ENCODE data around the gene IL6R.
A peak's percentile ranks its signal among the peaks of the same experiment; 100 is the strongest.

The IL6R gene

DNA sequence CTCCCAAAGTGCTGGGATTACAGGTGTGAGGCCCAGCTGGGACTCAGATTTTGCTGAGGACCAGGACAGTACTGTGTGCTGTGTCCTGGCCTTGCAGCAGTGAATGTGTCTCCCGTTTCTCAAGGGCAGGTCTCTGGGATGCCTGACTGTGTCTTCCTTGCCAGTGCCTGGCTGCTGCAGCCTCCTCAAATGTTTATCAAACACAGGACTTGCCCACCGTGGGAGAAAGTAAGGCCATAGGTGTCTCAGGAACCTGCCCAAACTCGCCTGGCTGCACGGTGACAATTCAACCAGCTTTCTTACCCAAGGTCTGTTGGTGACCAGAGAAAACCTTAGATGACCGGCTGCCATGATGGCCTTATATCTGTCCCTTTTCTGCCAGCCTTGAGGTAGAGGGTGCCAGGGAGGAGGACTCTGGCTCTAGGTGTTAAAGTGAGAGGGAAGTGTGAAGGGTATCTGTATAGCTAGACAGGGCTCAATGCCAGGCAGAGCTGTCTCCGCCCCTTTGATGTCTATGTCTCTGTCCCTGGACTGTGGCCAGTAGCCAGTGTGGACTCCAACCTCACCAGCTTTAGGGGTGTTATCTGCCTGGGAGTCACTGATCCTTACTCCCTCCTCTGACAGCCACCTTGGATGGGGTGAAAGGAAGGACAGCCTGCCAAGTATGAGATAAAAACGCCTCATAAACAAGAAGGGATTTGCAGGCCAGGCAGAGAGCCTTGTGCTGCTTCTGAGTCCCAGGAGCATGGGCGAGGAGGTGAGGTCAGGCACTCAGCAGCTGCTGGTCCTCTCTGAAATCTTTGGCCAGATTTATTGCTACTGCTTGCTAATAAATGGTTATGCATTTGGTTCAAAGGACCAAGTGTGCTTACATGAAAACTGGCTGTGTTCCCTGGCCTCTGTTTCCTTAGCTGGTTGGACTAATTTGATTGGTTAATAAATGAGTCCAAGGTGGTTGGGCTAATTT, 22.3 kb downstream of the IL6R start:
- DNase-seq, result no peak

DNA sequence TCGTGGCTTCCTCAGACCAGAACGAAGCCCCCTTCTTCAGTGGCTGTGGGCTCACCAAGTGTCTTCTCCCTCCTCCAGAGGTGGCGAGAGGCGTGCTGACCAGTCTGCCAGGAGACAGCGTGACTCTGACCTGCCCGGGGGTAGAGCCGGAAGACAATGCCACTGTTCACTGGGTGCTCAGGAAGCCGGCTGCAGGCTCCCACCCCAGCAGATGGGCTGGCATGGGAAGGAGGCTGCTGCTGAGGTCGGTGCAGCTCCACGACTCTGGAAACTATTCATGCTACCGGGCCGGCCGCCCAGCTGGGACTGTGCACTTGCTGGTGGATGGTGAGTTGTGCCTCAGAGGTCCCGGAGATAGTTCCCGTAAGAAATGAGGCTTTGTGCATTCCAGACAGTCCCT, 24.0 kb downstream of the IL6R start:
- DNase-seq, result no peak

DNA sequence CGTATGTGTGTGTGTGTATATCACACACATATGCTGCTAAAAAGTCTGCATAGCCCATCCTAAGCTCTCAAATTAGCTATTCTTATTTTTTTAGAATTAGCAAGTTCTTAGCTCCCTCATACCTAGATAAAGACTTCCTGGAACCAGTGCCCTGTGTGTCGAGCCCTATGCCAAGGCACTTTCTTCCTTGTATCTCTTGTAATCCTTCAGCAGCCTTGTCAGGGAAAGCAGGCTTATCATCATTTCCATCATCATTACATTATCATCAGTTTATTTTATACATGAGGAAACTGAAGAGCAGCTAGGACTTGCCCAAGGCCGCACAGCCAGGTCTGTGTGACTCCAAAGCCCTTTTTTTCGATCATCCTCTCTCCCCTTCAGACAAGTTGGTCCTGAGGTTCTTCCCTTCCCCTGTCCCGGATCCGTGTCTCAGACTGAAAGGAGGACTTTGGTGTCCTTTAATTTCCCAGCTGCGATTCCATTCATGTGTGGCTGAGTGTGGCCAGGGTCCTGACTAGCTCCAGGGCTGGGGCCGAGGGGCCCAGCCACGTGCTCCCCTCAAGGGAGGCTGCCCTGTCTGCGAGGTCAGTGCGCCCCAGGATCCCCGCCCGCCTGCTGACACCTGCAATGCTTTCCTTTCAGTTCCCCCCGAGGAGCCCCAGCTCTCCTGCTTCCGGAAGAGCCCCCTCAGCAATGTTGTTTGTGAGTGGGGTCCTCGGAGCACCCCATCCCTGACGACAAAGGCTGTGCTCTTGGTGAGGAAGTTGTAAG, 24.9 kb downstream of the IL6R start:
- DNase-seq, result no peak

- no peak for DNase-seq
Measured at GRCh38 chr1:154430903-154431302, 25.8 kb downstream of the IL6R start.

GRCh38 chr1:154431586-154432373, 26.6 kb downstream of the IL6R start:
- peak; percentile 43 to 80 for DNase-seq

- DNase-seq, result no peak
Measured at GRCh38 chr1:154433161-154433764, 28.1 kb downstream of the IL6R start.

DNA sequence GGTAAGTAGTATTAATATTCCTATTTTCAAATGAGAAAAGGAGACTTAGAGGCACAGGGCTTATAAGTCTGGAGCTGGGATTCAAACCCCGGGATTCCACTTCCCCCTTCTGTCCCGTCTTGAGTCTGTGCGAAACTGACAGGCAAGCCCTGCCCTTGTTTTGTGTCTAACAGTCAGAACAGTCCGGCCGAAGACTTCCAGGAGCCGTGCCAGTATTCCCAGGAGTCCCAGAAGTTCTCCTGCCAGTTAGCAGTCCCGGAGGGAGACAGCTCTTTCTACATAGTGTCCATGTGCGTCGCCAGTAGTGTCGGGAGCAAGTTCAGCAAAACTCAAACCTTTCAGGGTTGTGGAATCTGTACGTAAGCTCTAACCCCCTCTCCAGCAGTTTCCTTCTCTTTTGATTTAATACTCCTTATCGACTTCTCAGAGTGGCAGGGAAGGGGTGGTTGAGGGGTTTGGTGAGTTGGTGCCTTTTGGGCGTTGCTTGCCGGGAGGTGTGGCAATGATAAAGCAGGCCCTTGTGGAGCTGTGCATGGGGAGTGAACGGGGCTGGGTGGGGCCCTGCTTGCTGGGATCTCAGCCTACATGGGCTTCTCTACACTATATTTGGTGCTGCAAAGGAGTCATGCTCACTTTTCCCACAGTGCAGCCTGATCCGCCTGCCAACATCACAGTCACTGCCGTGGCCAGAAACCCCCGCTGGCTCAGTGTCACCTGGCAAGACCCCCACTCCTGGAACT, 29.4 kb downstream of the IL6R start:
- DNase-seq, result no peak

DNA sequence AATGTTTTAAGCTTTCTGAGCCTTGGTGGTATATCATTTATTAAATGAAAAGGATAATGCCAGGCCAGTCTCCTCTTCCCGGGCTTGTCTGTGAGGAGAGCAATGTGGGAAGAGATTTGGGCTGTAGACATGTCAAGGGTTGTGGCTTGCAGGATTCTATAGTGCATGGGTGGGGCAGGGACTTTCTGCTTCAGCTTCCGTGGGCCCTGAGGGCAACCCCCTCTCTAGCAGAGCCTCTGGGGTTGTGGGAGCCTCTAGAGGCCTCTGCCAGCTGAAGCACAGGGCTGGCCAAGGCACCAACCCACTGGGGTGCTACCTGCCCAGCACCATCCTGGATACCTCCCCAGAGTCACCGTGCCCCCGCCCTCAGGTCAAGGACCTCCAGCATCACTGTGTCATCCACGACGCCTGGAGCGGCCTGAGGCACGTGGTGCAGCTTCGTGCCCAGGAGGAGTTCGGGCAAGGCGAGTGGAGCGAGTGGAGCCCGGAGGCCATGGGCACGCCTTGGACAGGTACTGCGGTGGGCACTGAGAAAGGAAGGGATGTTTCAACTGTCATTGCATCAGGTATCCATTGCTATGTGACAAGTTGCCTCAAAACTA, 30.6 kb downstream of the IL6R start:
- DNase-seq, result no peak

DNA sequence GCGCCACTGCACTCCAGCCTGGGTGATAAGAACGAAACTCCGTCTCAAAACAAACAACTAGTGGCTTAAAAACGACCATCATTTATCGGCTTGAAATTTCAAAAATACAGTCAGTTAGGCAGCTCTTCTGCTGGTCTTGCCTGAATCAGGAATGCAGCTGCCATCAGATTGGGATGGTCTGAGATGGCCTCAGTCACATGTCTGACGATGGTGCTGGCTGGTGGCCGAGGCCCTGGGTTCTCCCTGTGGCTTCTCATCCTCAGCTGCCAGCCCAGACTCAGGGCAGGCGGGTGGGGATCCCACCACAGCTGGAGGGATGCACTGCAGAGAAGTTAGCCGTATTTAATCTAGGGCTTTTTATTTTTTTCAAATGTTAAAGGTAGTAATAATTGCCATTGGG, 31.3 kb downstream of the IL6R start:
- no peak for DNase-seq

- DNase-seq, result no peak
Measured at GRCh38 chr1:154440036-154440804, 35.1 kb downstream of the IL6R start.

GRCh38 chr1:154441241-154441888, 36.2 kb downstream of the IL6R start:
- no peak for DNase-seq

- no peak for DNase-seq
Measured at GRCh38 chr1:154442006-154442740, 37.0 kb downstream of the IL6R start.

DNA sequence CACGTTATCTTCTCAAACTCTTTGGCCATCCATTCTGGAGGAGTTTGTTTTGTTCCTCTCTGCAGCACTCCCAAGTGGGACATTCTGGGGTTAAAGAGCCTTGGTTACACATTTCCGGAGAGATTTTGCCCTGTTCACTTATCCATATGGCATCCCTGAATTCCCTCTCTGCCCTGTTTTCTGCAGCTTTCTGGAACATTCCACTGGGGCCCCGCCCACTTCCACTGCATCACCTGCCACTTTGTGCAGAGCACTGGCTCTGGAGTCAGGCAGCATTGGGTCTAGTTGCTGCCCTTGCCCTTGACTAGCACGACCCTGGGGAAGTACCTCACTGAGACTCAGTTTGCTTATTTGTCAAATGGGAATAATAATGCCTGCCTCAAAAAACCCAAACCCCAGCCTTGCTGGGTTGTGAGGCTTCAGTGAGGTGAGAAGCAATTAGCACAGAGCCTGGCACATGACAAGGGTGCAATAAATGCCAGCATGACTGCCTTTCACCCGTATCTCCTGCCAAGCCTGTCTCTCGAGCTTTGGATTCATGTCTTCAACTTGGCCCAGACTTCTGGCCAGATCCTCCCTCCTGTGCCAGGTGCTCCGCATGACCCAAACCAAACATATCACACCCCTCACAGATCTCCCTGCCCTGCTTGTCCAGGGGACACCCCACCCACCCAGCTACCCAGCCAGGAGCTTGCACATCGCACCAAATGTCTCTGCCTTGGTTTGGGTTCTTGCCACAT, 38.3 kb downstream of the IL6R start:
- no peak for DNase-seq

GRCh38 chr1:154445040-154445472, 39.9 kb downstream of the IL6R start:
- peak; percentile 36 to 52 for DNase-seq

- DNase-seq, result no peak
Measured at GRCh38 chr1:154446292-154446691, 41.1 kb downstream of the IL6R start.

DNA sequence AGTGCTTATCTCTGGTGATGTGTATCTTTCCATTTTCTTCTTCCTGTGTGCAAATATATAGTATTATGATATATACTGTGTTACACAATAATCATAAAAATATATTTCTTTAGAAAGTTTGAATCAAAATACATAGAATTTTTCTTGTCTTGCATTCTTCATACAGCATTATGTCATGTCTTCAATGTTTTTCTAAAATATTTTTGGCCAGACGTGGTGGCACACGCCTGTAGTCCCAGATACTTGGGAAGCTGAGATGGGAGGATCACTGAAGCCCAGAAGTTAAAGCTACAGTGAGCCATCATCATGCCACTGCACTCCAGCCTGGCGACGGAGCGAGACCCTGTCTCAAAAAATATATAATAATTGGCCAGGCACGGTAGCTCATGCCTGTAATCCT, 41.6 kb downstream of the IL6R start:
- DNase-seq, result no peak

- no peak for DNase-seq
Measured at GRCh38 chr1:154448331-154448811, 43.2 kb downstream of the IL6R start.

- no peak for DNase-seq
Measured at GRCh38 chr1:154453161-154453560, 48.0 kb downstream of the IL6R start.

All from CD4-positive, alpha-beta T cell treated with Interleukin-4 for 1 hour (primary cell).